ENCODE measurements around the gene FAM47E.

DNA sequence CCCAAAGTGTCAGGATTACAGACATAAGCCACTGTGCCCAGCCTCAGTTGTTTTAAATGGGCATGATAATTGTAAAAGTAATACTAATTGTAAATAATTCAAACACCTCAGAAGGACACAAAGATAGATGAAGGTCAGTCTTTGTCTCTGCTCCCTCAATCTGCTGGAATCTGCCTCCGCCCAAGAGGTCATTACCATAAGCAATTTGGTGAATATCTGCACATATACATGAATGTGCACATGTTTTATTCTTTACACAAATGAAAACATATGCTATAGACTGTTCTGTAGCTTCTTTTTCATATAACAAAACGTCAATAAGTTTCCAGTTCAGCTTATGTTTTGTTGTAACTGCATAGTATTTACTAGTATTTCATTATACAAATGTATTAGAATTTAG, 62.0 kb downstream of the FAM47E start:
- TF ChIP-seq, protein P1, sequence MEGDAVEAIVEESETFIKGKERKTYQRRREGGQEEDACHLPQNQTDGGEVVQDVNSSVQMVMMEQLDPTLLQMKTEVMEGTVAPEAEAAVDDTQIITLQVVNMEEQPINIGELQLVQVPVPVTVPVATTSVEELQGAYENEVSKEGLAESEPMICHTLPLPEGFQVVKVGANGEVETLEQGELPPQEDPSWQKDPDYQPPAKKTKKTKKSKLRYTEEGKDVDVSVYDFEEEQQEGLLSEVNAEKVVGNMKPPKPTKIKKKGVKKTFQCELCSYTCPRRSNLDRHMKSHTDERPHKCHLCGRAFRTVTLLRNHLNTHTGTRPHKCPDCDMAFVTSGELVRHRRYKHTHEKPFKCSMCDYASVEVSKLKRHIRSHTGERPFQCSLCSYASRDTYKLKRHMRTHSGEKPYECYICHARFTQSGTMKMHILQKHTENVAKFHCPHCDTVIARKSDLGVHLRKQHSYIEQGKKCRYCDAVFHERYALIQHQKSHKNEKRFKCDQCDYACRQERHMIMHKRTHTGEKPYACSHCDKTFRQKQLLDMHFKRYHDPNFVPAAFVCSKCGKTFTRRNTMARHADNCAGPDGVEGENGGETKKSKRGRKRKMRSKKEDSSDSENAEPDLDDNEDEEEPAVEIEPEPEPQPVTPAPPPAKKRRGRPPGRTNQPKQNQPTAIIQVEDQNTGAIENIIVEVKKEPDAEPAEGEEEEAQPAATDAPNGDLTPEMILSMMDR (IDR thresholded peaks at IDR 0.05), result no peak
- TF ChIP-seq TCF7L2 (IDR thresholded peaks at IDR 0.05; ENCODE audit: low read depth, low read length), result no peak
- TF ChIP-seq POLR2AphosphoS5 (IDR thresholded peaks at IDR 0.05; ENCODE audit: low read depth, low read length), result no peak

Measured in Panc1 (cell line).